WTC11 (cell line): Measurements from ENCODE around the gene RAB18. TPM values are rescaled to one million over a fixed set of nuclear protein-coding genes. Genes with fewer than 3 reads are reported as not detected.

Source experiments
- ATAC-seq: fragments of 200-7000 bp; cut with Tn5 transposase; 2 replicates; pipeline ENCODE4 v1.10.0; 2021; ENCODE audit warnings: mild to moderate bottlenecking, moderate library complexity
- CTCF ChIA-PET: fragments of 300-600 bp; sonication (Branson Sonifier 250); formaldehyde crosslinking; loops from one replicate; lab custom pipeline; 2021; ENCODE audit warnings: antibody characterized with exemption; lab: Charles Lee
- POLR2A ChIA-PET: fragments of 350-600 bp; sonication (Branson Sonifier 250); formaldehyde crosslinking; loops from one replicate; lab custom pipeline; 2021; ENCODE audit warnings: antibody characterized with exemption; lab: Charles Lee
- DNase-seq: peaks from one replicate; pipeline ENCODE4 v3.0.0; 2021; ENCODE audit warnings: low spot score
- H3K27ac Mint-ChIP-seq: 2 replicates; pipeline ENCODE4 v1.8.0; 2021; ENCODE audit warnings: mixed read lengths
- H3K27me3 Mint-ChIP-seq: 2 replicates; pipeline ENCODE4 v1.8.0; 2021; ENCODE audit warnings: low read depth, mild to moderate bottlenecking, moderate library complexity, mixed read lengths
- H3K36me3 Mint-ChIP-seq: 2 replicates; pipeline ENCODE4 v1.8.0; 2021; ENCODE audit warnings: mixed read lengths
- H3K4me1 Mint-ChIP-seq: 2 replicates; pipeline ENCODE4 v1.8.0; 2022; ENCODE audit warnings: mixed read lengths
- H3K4me3 Mint-ChIP-seq: 2 replicates; pipeline ENCODE4 v1.8.0; 2021; ENCODE audit warnings: mild to moderate bottlenecking, moderate library complexity, mixed read lengths
- H3K9me3 Mint-ChIP-seq: 2 replicates; pipeline ENCODE4 v1.8.0; 2021; ENCODE audit warnings: mixed read lengths
- AFF4 ChIP-seq: sonication (generic); formaldehyde crosslinking; IDR thresholded peaks from 2 replicates; pipeline ENCODE4 v1.8.1; 2023; ENCODE audit warnings: mild to moderate bottlenecking, missing genetic modification reagents, borderline replicate concordance
- AR ChIP-seq: fragments of 250-450 bp; sonication (Bioruptor Pico); IDR thresholded peaks from 2 replicates; pipeline ENCODE4 v1.9.0; 2021; ENCODE audit warnings: mild to moderate bottlenecking
- ARID4B ChIP-seq: sonication (generic); formaldehyde crosslinking; IDR thresholded peaks from 2 replicates; pipeline ENCODE4 v1.8.0; 2023; ENCODE audit warnings: missing genetic modification reagents, mild to moderate bottlenecking, borderline replicate concordance
- FOXJ3 ChIP-seq: sonication (generic); formaldehyde crosslinking; IDR thresholded peaks from 2 replicates; pipeline ENCODE4 v1.9.0; 2021; ENCODE audit warnings: missing genetic modification reagents, mild to moderate bottlenecking, borderline replicate concordance
- JUN ChIP-seq: sonication (generic); formaldehyde crosslinking; IDR thresholded peaks from 2 replicates; pipeline ENCODE4 v1.8.0; 2023; ENCODE audit warnings: mild to moderate bottlenecking, missing genetic modification reagents
- KAT7 ChIP-seq: sonication (generic); formaldehyde crosslinking; IDR thresholded peaks from 2 replicates; pipeline ENCODE4 v1.8.1; 2023; ENCODE audit warnings: missing genetic modification reagents, mild to moderate bottlenecking, borderline replicate concordance
- MAX ChIP-seq: sonication (generic); formaldehyde crosslinking; IDR thresholded peaks from 2 replicates; pipeline ENCODE4 v1.8.0; 2022; ENCODE audit warnings: mild to moderate bottlenecking, missing genetic modification reagents
- MLX ChIP-seq: sonication (generic); formaldehyde crosslinking; IDR thresholded peaks from 2 replicates; pipeline ENCODE4 v1.8.1; 2023; ENCODE audit warnings: mild to moderate bottlenecking, missing genetic modification reagents, moderate library complexity
- NFE2L1 ChIP-seq: sonication (generic); formaldehyde crosslinking; IDR thresholded peaks from 2 replicates; pipeline ENCODE4 v1.8.1; 2023; ENCODE audit warnings: missing genetic modification reagents
- NR1H2 ChIP-seq: sonication (generic); formaldehyde crosslinking; IDR thresholded peaks from 2 replicates; pipeline ENCODE4 v1.9.0; 2021; ENCODE audit warnings: mild to moderate bottlenecking, moderate library complexity, missing genetic modification reagents
- SMAD3 ChIP-seq: sonication (generic); formaldehyde crosslinking; IDR thresholded peaks from 2 replicates; pipeline ENCODE4 v1.8.0; 2022; ENCODE audit warnings: missing genetic modification reagents, mild to moderate bottlenecking, borderline replicate concordance
- SP1 ChIP-seq: sonication (generic); formaldehyde crosslinking; conservative IDR thresholded peaks from 2 replicates; pipeline ENCODE4 v1.8.1; 2022; ENCODE audit warnings: missing genetic modification reagents
- STAT6 ChIP-seq: sonication (generic); formaldehyde crosslinking; conservative IDR thresholded peaks from 2 replicates; pipeline ENCODE4 v1.8.1; 2023; ENCODE audit warnings: mild to moderate bottlenecking, low read depth, missing genetic modification reagents, moderate library complexity
- TP53 ChIP-seq: sonication (generic); formaldehyde crosslinking; IDR thresholded peaks from 2 replicates; pipeline ENCODE4 v1.8.1; 2023; ENCODE audit warnings: mild to moderate bottlenecking, missing genetic modification reagents
- USF2 ChIP-seq: sonication (generic); formaldehyde crosslinking; IDR thresholded peaks from 2 replicates; pipeline ENCODE4 v1.8.1; 2023; ENCODE audit warnings: mild to moderate bottlenecking, missing genetic modification reagents, moderate library complexity
- ZNF121 ChIP-seq: sonication (generic); formaldehyde crosslinking; IDR thresholded peaks from 2 replicates; pipeline ENCODE4 v1.8.0; 2023; ENCODE audit warnings: missing genetic modification reagents
- ZNF263 ChIP-seq: sonication (generic); formaldehyde crosslinking; IDR thresholded peaks from 2 replicates; pipeline ENCODE4 v1.8.1; 2022; ENCODE audit warnings: low read depth, mild to moderate bottlenecking, moderate library complexity, missing genetic modification reagents
- total RNA-seq: library from RNA; stranded (reverse); gene quantifications from 3 replicates; pipeline ENCODE4 v1.2.3, GENCODE V29; 2021
- TF ChIP-seq, protein P1 (sequence below): fragments of 250-450 bp; sonication (Bioruptor Pico); IDR thresholded peaks from 2 replicates; pipeline ENCODE4 v1.9.0; 2021; ENCODE audit warnings: moderate library complexity, mild to moderate bottlenecking, inconsistent platforms, borderline replicate concordance

Gene RAB18
- total RNA-seq, 1 experiment from 2014 or later = 71.4 TPM

- TF ChIP-seq, protein P1, sequence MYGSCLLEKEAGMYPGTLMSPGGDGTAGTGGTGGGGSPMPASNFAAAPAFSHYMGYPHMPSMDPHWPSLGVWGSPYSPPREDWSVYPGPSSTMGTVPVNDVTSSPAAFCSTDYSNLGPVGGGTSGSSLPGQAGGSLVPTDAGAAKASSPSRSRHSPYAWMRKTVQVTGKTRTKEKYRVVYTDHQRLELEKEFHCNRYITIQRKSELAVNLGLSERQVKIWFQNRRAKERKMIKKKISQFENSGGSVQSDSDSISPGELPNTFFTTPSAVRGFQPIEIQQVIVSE = no peak
- TF ChIP-seq, all 79 proteins: peak for 0
Observed at GRCh38 chr10:27518261-27518660, 14.2 kb downstream of the RAB18 start (continued).

GRCh38 chr10:27525819-27526218, 21.7 kb downstream of the RAB18 start:
- Mint-ChIP-seq H3K4me1 (peaks cover 22% of the 10 kb centered on the region), H3K36me3 (no peaks in the 10 kb centered on the region), H3K4me3 (no peak overlapping the region), H3K27me3 (no peaks in the 10 kb centered on the region), H3K27ac (no peak overlapping the region), H3K9me3 (no peaks in the 10 kb centered on the region)
- no peak for TF ChIP-seq AFF4
- TF ChIP-seq ZNF263 (CRISPR knock-in tag) = no peak
- no peak for TF ChIP-seq JUN (CRISPR knock-in tag)
- no peak for TF ChIP-seq TP53 (CRISPR knock-in tag)
- TF ChIP-seq SP1 (CRISPR knock-in tag) = no peak
- TF ChIP-seq KAT7 = no peak
- TF ChIP-seq ARID4B (CRISPR knock-in tag) = no peak
- TF ChIP-seq MLX (CRISPR knock-in tag) = no peak
- no peak for TF ChIP-seq MAX (CRISPR knock-in tag)
- TF ChIP-seq USF2 = no peak
- TF ChIP-seq NR1H2 = no peak
- no peak for TF ChIP-seq FOXJ3
- TF ChIP-seq STAT6 (CRISPR knock-in tag) = no peak
- no peak for TF ChIP-seq ZNF121
- no peak for TF ChIP-seq AR (CRISPR knock-in tag)
- no peak for TF ChIP-seq SMAD3 (CRISPR knock-in tag)
- TF ChIP-seq, protein P1 = no peak
- TF ChIP-seq NFE2L1 (CRISPR knock-in tag) = no peak
- ATAC-seq = no peak
- ChIA-PET CTCF (no interaction called here), POLR2A (interaction anchor here (0.6 kb wide), 1 partner anchor 838 kb away, joined by 3 read pairs; no protein-coding TSS in a partner anchor)
- DNase-seq = no peak
